ENCODE data around the gene CHCHD3. TPM values are rescaled to one million over a fixed set of nuclear protein-coding genes. Genes with fewer than 3 reads are reported as not detected.

Gene CHCHD3
- total and polyA plus RNA-seq, 4 donors = 20.1 to 78.0 (median 46.9) TPM

DNA sequence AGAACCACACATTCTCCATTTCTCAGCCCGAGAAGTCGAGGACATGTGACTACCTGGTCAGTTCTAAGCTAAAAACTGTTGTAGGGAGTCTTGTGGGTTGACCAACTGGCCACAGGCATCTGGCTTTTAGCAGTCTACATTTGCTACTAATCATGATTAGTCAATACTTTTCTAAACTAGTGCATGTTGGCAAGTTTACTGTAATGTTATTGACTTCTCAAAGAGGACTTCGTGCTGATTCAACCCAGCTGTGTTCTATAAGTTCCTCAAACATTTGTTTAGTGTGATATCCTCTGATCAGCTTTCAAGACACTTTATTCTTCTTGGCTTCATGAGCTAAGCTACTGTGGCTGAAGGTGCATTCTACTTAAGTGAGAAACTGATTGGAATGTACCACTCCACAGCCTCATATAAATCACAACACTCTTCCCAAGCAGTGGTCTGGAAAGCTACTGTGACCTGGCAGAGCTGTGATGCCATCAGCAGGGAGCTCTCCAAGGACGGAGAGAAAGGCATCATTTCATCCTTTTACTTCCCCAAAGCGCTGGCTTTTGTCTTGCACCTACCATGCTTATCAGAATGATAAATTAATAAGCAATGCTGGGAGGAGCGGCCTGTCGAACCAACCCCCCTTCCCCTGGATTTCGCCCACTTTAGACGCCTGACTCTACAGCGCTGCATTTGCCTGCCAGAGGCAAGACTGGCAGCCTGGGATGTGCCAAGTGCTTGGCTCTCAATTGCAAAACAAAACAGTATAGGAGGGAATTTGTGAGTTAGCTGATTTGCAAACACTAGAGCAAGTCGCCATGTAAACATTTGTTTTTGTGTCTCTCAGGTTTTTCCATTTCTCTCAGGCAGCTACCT lies 298.9 kb downstream of the CHCHD3 start:
- no peak overlapping the region for H3K4me3 ChIP-seq
- no peak overlapping the region for H3K9ac ChIP-seq (ENCODE audit: insufficient read depth in 1 of 2, low read length in 2 of 2)
- no peak overlapping the region for H3K27ac ChIP-seq (ENCODE audit: low read depth in 1 of 2, low read length in 1 of 2)
- no peaks in the 10 kb centered on the region for H3K9me3 ChIP-seq (ENCODE audit: control insufficient read depth in 4 of 4, insufficient read depth in 3 of 4, low read length in 3 of 4)
- DNase-seq (peak in 2 of 3 donors; percentile 12 to 20), ATAC-seq (ENCODE audit: insufficient read depth, low FRiP score) (no peak)
- H3K4me1 ChIP-seq (ENCODE audit: control insufficient read depth in 5 of 5, insufficient read depth in 5 of 5, low read length in 5 of 5) = no peaks in the 10 kb centered on the region
- 91 to 92% methylated on average over 11 of the region's 11 CpGs for WGBS, 2 donors
- peaks cover 0 to 2% (median 0%) of the 10 kb centered on the region in 4 donors for H3K36me3 ChIP-seq (ENCODE audit: control insufficient read depth in 4 of 4, insufficient read depth in 4 of 4, low read length in 4 of 4)
- H3K27me3 ChIP-seq (ENCODE audit: control insufficient read depth in 3 of 3, insufficient read depth in 3 of 3, low read length in 2 of 3) = no peaks in the 10 kb centered on the region
- TF ChIP-seq, protein P1, sequence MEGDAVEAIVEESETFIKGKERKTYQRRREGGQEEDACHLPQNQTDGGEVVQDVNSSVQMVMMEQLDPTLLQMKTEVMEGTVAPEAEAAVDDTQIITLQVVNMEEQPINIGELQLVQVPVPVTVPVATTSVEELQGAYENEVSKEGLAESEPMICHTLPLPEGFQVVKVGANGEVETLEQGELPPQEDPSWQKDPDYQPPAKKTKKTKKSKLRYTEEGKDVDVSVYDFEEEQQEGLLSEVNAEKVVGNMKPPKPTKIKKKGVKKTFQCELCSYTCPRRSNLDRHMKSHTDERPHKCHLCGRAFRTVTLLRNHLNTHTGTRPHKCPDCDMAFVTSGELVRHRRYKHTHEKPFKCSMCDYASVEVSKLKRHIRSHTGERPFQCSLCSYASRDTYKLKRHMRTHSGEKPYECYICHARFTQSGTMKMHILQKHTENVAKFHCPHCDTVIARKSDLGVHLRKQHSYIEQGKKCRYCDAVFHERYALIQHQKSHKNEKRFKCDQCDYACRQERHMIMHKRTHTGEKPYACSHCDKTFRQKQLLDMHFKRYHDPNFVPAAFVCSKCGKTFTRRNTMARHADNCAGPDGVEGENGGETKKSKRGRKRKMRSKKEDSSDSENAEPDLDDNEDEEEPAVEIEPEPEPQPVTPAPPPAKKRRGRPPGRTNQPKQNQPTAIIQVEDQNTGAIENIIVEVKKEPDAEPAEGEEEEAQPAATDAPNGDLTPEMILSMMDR (IDR thresholded peaks at IDR 0.05; ENCODE audit: control extremely low read depth, extremely low read depth) = no peak

DNA sequence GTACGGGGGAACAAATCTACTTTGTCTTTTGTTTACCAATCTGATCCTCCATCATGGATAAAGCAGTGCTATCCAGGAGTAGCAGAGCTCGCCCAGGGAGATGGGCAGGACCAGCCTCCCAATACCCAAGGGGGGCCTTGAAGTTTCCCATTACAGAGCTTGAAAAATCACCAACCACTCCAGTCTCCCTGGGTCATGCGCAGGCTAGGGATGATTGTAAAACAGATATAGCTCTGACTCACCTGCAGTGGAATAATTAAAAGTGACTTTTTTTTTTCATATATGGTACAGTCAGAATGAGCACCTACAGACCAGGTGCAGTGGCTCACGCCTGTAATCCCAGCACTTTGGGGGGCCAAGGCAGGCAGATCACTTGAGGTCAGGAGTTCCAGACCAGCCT lies 301.1 kb downstream of the CHCHD3 start:
- Histone ChIP-seq H3K4me3 (no peak overlapping the region), H3K4me1 (ENCODE audit: control insufficient read depth in 5 of 5, insufficient read depth in 5 of 5, low read length in 5 of 5) (no peaks in the 10 kb centered on the region), H3K36me3 (ENCODE audit: control insufficient read depth in 4 of 4, insufficient read depth in 4 of 4, low read length in 4 of 4) (peaks cover 0 to 2% (median 0%) of the 10 kb centered on the region in 4 donors), H3K27me3 (ENCODE audit: control insufficient read depth in 3 of 3, insufficient read depth in 3 of 3, low read length in 2 of 3) (no peaks in the 10 kb centered on the region), H3K9me3 (ENCODE audit: control insufficient read depth in 4 of 4, insufficient read depth in 3 of 4, low read length in 3 of 4) (no peaks in the 10 kb centered on the region), H3K9ac (ENCODE audit: insufficient read depth in 1 of 2, low read length in 2 of 2) (no peak overlapping the region), H3K27ac (ENCODE audit: low read depth in 1 of 2, low read length in 1 of 2) (no peak overlapping the region)
- DNase-seq = no peak
- ATAC-seq (ENCODE audit: insufficient read depth, low FRiP score) = no peak
- TF ChIP-seq, protein P1 (IDR thresholded peaks at IDR 0.05; ENCODE audit: control extremely low read depth, extremely low read depth) = no peak
- 99% methylated on average over 4 of the region's 4 CpGs for WGBS, 2 donors

DNA sequence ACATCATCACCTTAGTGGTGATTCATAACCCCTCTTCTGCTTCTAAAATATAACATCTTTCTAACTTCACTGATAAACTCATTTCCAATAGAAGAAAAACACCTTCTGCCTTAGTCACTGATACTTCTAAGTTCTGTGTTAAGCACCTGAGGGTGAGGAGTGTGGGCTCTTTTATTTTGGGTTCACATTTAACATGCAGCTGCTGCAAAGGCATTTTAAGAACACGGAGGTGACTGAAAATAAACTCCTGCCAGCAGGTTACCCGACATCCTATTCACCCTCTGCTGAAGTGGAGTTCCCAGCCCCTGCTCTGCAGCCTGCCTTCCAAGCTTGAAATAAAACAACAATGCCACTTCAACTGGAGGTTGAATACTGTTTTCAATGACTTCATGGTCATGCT lies 302.7 kb downstream of the CHCHD3 start:
- DNase-seq = peak in 1 of 3 donors; percentile 17
- Histone ChIP-seq H3K4me3 (no peak overlapping the region), H3K9ac (ENCODE audit: insufficient read depth in 1 of 2, low read length in 2 of 2) (no peak overlapping the region), H3K27me3 (ENCODE audit: control insufficient read depth in 3 of 3, insufficient read depth in 3 of 3, low read length in 2 of 3) (no peaks in the 10 kb centered on the region), H3K4me1 (ENCODE audit: control insufficient read depth in 5 of 5, insufficient read depth in 5 of 5, low read length in 5 of 5) (no peaks in the 10 kb centered on the region), H3K27ac (ENCODE audit: low read depth in 1 of 2, low read length in 1 of 2) (no peak overlapping the region), H3K36me3 (ENCODE audit: control insufficient read depth in 4 of 4, insufficient read depth in 4 of 4, low read length in 4 of 4) (peaks cover 0 to 2% (median 0%) of the 10 kb centered on the region in 4 donors), H3K9me3 (ENCODE audit: control insufficient read depth in 4 of 4, insufficient read depth in 3 of 4, low read length in 3 of 4) (no peaks in the 10 kb centered on the region)
- no peak for ATAC-seq (ENCODE audit: insufficient read depth, low FRiP score)
- 47 to 59% methylated on average over 2 of the region's 2 CpGs for WGBS, 2 donors
- TF ChIP-seq, protein P1 (IDR thresholded peaks at IDR 0.05; ENCODE audit: control extremely low read depth, extremely low read depth) = no peak

Data from lung (tissue), 12 donors.